Fibroblast of skin of right quadriceps (primary cell): Measurements from ENCODE around the gene EGR2.

Experiments used
- DNase-seq: peaks from one replicate; pipeline ENCODE4 v3.0.0-alpha.2; 2013

Gene EGR2

DNA sequence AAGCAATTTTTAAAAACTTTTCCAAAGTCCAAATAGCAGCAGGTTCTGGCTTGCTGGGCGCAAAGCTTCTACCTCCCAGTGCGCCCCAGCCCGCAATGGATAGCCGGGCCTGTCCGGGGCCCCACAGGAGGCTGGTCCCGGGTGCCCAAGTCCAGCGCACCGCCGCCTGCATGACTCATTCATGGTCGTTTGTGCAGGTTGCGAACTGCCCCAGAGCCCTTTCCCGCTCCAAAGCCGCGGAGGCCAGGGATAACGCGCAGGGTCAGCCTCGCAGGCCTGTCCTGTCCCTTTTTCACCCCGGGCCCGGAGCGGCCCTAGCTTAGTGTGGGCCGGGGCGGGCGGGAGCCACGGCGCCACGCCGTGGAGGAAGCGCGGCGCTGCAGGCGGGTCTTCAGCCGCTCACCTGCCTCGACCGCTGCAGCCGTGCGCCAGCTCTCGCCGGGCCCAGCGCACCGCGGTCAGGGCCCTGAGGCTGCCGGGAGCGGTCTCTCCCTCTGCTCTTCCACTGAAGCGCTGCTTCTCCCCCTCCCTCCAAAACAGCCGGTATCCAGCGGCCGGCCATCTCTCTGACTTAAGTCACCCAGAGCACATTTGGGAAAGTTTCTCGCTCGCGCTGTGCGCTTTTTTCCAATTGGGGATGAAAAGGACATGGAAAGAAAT is 1.7 kb upstream of the EGR2 start:
- DNase-seq, result peak; percentile 56

DNA sequence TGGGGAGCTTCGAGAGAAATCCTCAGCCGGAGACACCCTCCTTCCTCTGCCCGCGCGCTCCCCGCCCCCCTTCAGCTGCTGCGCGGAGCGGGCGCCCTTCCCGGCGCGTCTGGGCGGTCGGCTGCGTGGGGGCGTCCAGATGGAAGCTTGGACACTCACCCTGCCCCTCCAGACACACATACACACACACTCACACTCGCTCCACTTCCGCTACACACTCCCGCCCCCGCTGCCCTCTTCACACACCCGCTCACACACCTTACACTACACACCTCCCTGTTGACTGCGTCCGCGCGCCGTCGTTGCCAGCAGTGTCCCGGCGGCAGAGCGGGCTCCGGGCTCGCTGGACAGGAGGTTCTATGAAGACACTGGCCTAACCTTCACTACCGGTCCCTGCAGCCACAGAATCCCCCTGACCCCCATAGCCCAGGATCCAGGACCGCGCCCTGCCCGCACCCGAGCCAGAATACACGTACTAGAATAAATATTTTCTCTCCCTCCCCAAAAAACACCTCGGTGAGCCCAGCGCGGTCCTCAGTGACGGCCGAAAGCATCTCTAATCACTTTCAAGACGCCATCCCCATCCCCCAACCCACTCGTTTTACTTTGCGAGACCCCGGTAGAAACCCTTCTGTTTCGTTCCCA is 1.1 kb upstream of the EGR2 start:
- no peak for DNase-seq

DNA sequence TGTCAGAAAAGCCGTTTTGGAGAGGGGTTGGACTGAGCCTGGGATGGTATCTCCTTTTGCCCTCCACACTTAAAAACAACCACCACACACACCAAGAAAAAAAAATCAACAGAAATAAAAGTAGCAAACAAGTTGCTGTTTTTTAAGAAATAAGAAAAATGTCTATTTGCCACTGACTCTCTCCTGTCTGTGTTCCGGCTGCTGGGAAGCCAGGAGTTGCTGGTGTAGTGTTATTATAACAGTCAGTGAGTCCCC is 163 bp downstream of the EGR2 start:
- DNase-seq, result no peak

DNA sequence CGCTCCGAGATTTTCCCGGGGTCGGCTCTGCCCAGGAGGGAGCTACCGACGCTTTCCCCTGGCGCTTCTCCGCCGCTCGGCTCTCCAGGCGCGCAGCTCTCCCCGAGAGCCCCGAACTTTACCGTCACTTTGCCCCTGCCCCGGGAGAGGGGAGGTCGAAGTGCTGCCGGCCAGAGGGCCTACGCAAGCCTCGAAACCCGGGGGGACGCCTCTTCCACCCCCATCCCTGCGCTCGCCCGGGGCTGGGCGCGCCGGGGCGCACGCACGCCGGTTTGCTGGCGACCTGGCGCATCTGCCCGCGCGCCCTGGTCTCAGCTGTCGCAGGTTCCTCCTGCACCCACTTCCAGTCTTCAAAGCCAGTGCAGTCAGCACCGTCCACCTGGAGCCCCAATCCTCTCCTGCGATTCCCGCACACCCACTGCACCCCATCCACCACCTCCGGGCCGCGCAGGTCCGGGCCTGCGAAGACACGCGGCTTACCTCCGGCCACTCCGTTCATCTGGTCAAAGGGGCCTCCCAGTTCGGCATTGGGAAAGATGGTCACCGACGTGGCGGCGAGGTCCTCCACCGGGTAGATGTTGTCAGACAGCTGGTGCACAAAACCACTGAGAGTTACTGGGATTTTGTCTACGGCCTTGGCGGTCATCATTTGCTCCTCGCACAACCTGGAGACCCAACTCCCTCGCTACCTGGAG is 638 bp downstream of the EGR2 start:
- peak; percentile 20 for DNase-seq

DNA sequence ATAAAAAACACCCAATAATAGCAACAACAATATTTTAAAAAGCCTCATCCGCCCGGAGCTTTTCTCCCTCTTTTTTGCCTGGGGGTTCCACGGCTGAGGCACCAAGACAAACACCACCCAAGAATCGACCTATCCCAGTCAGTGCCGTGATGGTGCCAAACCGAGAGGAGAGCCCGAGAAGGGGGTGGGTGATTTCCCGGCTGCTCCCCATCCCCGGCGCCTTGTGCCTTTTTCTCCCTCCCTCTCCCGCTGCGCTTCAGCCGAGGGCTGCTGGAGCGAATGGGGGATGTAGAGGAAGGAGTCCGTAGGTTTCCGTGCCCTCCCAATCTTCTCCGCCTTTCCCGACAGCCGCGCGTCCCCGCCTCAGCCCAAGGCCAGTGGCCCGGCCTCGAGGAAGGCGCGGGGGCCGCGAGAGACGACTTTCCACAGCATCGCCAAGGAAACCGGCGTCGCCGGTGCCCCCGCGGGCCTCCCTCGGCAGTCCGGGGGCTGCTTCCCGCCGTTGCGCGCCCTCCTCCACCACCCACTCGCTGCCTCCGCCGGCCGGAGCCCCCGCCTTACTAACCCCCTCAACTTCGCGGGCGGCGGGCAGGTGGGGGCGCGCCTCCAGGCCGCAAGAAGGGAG is 1.3 kb downstream of the EGR2 start:
- peak; percentile 6 for DNase-seq

DNA sequence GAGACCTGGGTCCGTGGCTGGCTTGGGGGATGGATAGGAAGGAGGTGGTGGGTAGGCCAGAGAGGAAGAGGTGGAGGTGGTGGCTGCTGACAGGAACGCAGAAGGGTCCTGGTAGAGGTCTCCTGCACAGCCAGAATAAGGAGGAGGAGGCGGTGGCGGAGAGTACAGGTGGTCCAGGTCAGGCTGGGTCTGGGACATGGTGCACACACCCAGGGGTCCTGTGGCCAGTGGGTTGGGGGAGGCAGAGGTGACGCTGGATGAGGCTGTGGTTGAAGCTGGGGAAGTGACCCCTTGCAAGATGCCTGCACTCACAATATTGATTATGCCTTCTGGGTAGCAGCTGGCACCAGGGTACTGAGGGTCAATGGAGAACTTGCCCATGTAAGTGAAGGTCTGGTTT is 2.2 kb downstream of the EGR2 start:
- DNase-seq, result no peak

DNA sequence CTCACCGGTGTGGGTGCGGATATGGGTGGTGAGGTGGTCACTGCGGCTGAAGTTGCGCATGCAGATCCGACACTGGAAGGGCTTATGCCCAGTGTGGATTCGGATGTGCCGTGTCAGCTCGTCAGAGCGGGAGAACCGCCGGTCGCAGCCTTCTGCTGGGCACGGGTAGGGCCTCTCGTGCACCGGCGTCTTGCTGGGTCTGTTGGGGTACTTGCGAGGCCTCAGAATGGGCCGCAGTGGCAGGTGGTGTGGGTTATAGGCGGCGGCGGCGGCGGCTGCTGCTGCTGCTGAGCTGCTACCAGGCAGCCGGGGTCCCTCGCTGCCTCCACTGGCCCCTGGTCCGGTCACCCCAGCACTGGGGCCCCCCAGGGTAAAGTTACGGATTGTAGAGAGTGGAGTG is 2.7 kb downstream of the EGR2 start:
- DNase-seq, result no peak

DNA sequence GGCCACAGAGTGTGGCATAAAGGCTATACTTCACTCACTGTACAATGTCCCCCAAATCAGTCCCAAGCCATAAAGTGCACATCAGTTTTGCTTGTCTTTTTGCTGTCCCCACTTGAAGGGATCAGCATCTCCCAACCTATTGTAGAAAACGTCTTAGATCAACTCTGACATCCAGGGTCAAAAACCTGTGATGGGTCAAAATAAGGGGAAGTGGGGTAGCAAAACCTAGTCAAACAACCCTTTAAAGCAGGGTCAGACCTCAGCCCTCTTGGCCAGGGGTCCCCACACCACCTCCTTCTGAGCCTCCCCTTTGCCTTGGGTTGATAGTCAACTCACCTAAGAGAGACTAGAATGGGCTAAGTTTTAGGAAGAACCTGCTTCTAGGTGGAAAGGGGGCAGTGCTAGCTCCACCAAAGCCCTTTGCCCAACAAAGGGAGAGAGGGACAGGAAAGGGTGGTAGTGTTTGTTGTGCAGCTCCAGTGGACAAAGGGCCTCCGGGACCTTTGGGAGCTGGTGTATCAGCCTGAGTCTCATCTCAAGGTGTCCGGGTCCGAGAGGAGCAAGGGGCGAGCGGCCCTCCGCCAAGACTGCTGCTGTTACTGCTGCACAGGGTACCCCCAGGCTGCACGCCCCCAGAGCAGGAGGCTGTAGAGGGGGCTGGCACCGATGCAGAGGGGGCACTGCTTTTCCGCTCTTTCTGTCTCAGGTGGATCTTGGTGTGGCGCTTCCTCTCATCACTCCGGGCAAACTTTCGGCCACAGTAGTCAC is 3.3 kb downstream of the EGR2 start:
- DNase-seq, result no peak

DNA sequence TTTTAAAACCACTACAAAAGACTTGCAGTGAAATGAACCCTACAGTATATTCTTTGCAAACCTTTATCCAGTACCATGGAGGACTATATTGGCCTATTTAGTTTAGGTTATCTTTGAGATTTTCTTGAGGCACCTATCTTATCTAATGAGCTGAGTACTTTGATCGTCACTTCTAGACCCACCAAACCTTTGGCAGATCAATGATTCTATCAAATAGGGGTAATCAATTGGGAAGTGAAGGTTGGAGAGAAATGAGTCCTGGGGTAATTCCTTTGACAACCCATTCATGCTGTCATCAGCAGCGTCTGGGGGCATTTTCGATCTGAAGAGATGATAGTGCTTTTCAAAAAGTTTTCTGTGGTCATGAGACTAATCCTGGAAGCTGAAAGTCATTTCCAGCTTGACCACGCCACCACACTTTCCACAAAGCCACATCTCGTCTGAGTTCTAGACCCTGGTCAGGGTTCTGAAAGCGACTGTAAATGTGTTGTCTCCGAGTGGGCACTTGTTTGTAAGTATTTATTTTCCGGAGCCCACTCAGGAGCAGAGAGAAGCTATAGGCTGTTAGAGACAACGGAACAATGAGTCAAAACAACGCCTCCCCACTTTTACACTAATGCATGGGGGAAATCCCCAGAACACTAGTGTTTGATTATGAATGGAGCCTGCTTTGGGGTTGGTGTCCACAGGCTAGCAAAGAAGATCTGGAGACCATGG is 4.8 kb downstream of the EGR2 start:
- no peak for DNase-seq

DNA sequence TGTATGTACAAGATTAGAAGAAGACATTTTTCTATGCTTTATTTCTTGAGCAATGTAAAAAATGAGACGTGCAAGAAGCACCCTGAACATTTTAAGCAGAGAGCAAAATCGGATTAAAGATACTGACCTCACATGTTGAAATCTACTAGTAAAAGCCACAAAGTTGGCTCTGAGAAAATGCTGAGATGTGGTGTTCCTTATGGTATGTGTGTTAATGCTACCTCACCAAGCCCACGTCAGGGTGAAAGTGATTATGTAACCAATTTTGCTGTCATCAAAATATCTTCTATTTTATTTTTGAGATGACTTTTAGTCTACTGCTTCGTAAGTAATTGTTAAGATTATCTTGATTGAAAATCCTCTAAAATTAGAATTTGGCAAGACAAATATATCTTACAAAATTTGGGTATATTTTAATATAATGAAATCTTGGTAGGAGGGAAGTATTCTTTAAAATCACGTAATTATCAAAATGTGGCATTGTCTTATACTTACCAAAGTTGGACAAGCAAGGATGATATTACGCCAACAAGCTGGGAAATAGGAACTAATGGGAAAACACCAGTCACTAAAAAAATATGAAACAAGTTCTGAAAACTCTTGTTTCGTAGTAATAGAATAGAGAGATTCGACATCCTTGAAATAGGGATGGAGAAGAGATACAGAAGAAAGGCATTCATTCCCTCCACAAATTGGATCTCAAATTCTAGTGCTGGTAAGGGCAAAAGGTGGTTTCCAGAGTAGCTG is 5.8 kb downstream of the EGR2 start:
- no peak for DNase-seq

DNA sequence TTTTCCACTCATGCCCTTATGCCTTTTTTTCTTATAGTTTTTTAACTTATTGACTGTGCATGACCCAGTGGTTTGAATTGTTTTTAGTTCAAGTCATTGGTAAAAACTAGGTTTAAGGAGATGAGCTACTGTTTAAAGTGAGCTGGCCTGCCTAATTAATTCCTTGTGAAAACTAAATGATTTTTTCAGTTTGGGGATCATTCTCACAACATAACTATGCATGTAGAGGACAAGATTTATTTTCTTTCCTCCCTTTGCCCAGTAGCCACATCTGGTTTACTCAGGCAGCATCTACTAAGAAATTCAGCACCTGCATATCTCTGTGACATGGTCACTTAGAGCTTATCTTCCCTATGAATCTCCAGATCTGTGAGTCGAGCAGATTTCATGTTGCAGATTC is 9.9 kb downstream of the EGR2 start:
- DNase-seq, result peak; percentile 51

DNA sequence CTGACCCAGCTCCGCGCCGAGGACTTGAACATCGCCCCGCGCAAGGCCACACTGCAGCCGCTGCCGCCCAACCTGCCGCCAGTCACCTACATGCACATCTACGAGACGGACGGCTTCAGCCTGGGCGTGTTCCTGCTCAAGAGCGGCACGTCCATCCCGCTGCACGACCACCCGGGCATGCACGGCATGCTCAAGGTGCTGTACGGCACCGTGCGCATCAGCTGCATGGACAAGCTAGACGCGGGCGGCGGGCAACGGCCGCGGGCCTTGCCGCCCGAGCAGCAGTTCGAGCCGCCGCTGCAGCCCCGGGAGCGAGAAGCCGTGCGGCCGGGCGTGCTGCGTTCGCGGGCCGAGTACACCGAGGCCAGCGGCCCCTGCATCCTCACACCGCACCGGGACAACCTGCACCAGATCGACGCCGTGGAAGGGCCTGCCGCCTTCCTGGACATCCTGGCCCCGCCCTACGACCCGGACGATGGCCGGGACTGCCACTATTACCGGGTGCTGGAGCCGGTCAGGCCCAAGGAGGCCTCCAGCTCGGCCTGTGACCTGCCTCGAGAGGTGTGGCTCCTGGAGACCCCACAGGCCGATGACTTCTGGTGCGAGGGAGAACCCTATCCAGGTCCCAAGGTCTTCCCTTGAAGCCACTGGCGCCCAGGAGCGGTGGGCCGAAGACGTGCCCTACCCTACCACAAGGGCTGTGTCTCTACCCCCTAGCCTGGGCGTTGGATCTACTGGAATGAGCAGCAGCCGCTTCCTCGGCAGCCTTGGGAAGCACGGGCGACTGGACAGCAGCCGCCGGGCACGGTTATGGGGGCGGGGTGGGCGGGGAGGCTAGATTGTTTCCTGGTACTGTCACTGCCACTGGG is 10.7 kb downstream of the EGR2 start:
- no peak for DNase-seq

DNA sequence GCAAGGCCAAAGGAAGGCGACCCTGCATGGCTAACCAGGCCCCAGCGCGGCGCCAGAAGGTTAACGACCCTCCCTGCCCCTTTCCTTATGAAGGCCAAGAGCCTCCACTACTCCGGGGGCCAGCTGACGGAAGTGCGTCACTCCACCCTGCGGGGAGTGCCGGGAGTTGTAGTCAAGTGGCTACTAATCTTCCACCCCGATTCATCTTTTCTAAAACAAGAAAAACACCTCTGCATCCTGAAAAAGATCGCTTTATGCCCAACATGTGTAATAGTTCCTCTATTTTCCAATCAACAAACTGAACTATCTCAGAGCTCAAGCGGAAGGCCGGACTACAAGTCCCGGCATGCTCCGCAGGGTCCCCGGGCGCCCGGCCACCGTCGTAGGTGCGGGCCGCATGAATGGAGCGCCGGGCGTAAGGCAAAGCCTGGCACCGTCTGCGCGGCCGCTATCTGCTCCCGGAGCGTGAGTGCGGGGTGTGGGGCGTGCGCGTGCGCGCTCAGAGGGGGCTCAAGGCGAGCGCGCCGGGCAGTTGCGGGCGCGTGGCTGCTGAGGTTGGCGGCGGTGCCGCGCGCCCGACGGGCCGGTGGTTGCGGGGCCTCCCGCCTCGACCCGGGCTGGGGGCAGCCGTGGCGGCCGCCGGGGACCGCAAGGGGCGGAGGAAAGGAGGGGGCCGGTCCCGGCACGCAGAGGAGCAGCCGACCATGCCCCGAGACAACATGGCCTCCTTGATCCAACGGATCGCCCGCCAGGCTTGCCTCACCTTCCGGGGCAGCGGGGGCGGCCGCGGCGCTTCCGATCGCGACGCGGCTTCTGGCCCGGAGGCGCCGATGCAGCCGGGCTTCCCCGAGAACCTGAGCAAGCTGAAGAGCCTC is 11.6 kb downstream of the EGR2 start, which contains the start of gene ADO:
TSS of gene ADO (plus strand) at position 365 of the 875 bp plus-strand sequence. CDS start at position 705, 340 bp downstream.
- DNase-seq, result peak; percentile 82

DNA sequence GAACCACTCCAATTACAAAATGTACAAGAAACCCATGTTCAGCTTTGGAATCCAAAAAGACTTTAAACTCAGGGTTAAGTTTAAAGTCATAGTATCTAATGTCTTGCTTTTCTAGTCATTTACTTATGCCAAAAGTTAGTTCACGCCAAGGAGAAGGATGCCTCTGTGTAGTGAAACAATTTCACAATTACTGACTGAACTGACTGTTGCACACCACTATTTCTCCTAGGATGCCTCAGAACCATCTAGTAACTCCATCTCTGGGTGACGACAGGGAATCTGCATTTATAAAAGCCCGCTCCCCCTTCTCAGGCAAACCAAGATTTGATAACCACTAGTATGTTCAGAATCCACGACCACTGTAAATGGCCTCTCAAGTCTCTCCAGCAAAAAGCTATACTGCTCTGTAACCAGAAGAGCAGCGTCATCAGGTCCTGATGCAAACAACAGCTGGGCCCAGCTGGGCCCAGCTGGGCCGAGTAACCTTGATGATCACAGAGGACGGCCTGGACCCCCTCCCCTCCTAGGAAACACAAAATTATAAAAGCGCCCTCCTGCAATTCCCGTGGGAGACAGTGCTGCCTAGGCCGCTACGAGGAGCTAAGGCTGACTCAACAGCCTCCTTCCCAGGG is 12.3 kb downstream of the EGR2 start:
- DNase-seq, result no peak

DNA sequence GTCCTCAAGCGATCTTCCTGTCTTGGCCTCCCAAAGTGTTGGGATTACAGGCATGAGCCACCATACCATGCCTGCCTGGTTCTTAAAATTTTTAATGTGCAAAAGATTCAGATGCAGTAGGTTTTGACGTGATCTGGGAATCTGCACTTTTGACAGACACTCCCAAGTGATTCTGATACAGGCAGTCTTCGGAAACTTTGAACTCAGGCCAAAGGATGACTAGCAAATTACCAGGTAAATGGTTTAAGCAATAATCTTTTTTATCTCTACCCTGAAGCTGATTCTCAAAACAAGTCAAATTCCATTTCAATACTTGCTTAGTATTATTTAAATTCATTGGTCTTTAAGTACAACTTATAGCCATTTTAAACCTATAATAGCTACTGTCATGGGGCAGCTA is 14.3 kb downstream of the EGR2 start:
- DNase-seq, result no peak

DNA sequence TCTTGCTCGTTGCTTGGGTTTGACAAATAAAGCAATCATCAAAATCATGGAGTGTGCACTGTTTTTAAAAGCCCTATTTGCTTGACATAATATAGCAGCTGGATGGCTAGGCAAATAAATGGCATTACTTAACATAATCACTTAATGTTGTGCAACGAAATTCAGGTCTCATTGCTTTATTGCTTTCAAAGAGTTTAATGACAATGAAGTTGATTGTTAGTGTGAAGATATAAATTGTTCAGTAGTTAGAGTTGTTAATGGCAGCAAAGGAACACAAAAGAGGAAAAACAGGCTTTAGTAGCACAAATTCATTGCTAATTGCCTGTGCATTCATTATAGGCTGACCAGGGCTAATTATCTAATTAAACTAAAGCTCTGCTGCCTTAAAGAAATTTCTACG is 19.3 kb downstream of the EGR2 start:
- DNase-seq, result no peak

DNA sequence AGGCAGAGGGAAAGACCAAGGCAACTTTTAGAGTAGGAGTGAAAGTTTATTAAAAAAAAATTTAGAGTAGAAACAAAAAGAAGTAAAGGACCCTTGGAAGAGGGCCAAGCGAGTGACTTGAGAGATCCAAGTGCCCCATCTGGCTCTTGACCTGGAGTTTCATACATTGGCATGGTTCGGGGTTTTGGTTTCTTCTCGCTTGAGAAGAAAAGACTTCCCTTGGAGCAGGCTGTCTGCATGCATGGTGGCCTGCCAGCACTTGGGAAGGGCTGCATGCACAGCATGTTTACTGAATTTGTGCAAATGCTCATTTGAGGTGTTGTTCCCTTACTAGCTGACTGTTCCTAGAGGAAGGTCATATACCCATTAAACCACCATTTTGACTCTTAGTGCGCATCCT is 20.4 kb downstream of the EGR2 start:
- DNase-seq, result no peak

DNA sequence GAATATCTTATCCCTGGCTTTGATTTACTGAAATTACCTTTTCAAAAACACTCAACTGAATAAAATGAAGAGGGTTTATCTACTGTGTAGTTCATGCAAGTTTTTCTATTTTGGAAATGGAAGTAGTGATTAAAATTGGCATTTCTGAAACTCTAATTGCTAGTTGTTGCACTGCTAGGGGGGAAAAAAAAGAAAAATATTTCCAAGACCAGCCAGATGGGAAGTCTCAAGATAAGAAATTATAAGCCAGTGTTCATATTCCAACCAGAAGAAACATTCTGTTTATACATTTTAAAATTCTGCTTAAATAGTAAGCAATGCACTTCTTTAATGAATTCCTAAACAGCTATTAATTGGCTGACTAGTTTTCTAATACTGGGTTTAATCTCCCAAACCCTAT is 21.1 kb downstream of the EGR2 start:
- no peak for DNase-seq

DNA sequence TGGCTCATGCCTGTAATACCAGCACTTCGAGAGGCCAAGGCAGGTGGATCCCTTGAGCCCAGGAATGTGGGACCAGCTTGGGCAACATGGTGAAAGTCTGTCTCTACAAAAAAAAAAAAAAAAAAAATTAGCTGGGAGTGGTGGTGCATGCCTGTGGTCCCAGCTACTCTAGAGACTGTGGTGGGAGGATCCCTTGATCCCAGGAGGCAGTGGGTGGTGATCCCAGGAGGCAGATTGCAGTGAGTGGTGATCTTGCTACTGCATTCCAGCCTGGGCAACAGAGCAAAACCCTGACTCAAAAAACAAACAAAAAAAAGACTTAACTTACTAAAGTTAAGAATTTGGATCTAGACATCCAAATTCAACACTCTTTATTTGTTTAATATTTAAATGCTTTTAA is 21.9 kb downstream of the EGR2 start:
- no peak for DNase-seq
